ENCODE results near the gene CPXM2.

GRCh38 chr10:123796736-123797135 lies 94.9 kb downstream of the CPXM2 start:
- no peak for TF ChIP-seq CTCF (IDR thresholded peaks at IDR 0.05)
- no peak for TF ChIP-seq SIN3A (IDR thresholded peaks at IDR 0.05; ENCODE audit: borderline replicate concordance, insufficient read depth, low read depth, low read length)
- no peak for TF ChIP-seq REST (IDR thresholded peaks at IDR 0.05; ENCODE audit: insufficient read depth in 1 of 2, low read depth in 2 of 2, low read length in 1 of 2)

Data from Panc1 (cell line).